NCI-H1694 (cell line): ENCODE results near the gene SYT11.
"Not testable (repeated sequence)": the region's sequence is repeated elsewhere in the genome, so short reads cannot be mapped to it uniquely, and the experiment has no call there.

Experiments used
- DNase-seq: peaks from one replicate; lab custom pipeline; 2025; lab: John Stamatoyannopoulos, UW

The SYT11 gene

GRCh38 chr1:155899683-155900082 lies 40.3 kb downstream of the SYT11 start:
- no peak for DNase-seq

GRCh38 chr1:155900161-155900560 lies 40.8 kb downstream of the SYT11 start:
- no peak for DNase-seq

- DNase-seq, result no peak
These were observed 44.9 kb downstream of the SYT11 start for GRCh38 chr1:155904261-155904660.

DNA sequence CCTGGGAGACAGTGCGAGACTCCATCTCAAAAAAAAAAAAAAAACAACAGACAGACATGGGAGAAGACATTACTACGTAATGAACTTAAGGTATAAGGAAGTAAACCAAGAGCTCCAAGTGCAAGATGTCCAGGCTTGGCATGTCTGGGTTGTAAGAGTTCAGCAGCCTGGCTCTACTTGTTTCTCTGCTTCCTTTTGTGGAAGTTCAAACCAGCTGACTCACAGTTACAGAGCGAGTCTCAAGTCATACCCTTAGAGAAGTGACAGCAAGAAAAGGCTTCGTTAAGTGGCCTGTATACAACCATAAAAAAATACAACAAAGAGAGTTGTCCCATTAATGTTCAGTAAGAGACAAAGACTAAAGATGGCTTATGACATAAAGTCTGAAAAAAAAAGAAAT lies 50.5 kb downstream of the SYT11 start:
- DNase-seq, result no peak

DNA sequence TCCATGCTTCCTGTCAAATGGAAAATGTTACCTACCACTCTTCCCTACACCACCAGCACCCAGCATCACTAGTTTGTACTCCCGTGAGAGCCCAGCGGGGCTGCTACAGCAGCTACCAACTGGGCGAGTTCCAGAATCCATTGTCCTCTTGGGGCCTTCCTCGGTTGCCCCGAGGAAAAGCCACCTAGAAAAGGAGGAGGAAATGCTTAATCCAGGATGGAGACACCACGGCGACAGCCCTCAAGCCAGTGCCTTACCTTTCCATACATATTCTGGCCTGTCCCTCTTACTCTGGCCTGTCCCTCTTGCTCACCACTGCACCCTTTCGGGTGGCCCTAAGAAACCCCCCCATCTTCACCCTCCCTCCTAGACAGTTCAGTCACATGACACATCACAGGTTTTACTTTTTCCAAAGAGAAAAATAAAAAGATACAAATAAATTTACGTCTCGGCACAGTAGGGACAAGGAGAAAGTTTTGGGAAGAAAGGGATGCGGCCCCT lies 51.3 kb downstream of the SYT11 start:
- DNase-seq, result no peak

- DNase-seq, result peak; percentile 79
These were observed 52.0 kb downstream of the SYT11 start, which contains the start of gene RIT1 for GRCh38 chr1:155911156-155912055. Gene RIT1, minus strand, starts transcription at chr1:155911349. Its CDS starts 588 bp downstream, at chr1:155910761.

DNA sequence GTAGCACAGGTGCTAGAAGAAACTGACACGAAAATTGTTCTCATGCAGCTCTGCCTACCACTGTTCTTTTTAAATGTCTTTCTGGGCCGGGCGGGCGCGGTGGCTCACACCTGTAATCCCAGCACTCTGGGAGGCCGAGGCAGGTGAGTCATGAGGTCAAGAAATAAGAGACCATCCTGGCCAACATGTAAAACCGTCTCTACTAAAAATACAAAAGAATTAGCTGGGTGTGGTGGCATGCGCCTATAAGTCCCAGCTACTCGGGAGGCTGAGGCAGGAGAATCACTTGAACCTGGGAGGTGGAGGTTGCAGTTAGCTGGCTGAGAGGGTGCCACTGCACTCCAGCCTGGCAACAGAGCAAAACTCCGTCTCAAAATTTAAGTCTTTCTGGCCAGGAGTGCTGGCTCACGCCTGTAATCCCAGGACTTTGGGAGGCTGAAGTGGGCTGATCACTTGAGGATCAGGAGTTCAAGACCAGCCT lies 52.7 kb downstream of the SYT11 start:
- no peak for DNase-seq

DNA sequence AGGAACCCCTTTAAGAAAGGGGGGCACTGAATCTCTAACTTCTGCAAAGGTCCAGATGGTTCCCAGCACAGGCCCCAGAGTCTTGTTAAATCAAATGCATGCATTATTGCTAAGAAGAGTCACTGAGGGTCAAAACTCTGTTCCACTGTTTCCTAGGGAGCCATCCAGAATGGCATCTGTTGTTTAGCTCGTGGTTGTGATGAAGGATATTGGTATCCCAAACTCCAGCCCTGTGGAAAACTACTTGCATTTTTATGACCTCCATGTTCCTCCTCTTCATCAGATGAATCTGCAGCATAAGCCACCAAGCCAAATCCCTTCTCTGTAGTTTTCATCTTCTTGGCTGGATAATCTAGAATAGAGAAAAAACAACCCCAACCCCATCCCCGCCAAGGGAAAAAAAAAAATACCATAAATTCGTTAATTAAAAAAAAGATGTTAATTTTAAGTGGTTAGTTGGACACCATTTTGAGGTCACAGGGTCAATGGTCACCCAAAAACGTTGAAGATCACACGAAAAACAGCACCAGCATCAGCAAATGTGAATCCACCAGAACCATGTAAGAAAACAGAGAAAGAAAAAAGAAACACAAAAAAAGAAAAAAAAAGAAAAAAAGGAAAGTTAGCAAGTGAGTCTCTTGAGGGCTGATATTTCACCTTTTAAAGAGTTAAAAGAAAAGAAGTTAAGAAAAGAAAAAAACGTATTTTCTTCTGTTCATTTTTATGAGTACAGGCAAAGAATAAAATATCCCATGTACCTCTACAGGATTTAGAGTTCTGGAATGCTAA lies 54.8 kb downstream of the SYT11 start:
- no peak for DNase-seq

- no peak for DNase-seq
These were observed 59.3 kb downstream of the SYT11 start for GRCh38 chr1:155918660-155919059.

DNA sequence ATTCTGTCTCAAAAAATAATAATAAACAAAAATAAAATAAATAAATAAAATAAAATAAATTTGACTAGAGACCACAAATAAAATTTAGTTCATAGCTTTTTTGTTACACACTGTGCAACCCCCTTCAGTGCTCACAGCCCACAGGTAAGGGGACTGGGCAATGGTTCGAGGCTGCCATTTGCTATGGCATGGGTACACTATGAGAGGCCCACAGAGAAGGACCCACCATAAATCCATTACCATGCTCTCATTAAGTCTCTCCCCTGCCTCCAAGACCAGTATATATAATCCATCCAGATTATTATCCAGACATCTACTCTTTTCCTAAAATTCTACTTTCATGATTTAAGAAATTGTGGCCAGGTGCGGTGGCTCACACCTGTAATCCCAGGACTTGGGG lies 60.4 kb downstream of the SYT11 start:
- DNase-seq, result no peak

DNA sequence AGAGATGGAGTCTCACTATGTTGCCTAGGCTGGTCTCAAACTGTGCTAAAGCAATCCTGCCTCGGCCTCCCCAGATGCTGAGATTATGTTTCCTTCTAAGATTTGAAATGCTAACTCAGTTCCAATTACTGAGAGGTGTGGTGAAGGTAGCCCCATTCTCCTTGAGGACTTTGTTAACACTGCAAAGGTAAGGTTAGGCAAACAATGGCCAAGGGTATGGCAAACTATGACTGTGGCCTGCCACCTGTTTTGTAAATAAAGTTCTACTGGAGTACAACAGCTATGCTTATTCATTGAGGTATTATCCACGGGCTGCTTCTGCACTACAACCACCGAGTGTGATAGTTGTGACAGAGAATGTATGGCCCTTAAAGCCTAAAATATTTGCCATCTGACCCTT lies 61.4 kb downstream of the SYT11 start:
- DNase-seq, result no peak

- no peak for DNase-seq
These were observed 66.1 kb downstream of the SYT11 start for GRCh38 chr1:155925506-155925905.

DNA sequence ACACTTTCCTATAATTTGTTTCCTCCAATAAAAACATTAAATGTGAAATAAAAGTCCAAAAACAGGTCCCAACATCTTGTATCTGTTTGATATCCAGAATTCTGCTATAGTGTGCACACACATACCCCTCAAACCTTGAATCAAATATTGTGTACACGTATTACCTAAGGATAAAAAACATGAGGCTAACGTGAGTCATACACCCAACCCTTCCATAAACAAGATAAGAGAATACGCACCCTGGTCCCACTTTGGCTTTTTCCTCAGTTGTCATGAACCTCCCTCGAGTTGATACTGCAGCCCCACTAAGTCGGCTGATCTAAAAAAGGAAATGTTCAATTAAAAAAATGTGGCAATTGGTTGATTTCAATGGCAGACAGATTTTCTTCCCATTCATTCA lies 69.7 kb downstream of the SYT11 start:
- DNase-seq, result no peak

DNA sequence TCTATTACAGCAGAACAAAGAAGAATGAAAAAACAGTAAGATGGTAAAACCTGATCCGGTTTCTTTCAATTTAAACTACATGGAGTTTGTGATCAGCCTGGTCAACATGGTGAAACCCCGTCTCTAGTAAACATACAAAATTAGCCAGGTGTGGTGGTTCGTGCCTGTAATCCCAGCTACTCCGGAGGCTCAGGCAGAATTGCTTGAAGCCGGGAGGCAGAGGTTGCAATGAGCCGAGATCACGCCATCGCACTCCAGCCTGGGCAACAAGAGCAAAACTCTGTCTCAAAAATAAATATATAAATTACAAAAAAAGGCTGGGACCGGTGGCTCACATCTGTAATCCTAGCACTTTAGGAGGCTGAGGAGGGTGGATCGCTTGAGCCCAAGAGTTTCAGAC lies 71.4 kb downstream of the SYT11 start:
- DNase-seq, result not testable (repeated sequence)

GRCh38 chr1:155931332-155932038 lies 72.1 kb downstream of the SYT11 start:
- no peak for DNase-seq

DNA sequence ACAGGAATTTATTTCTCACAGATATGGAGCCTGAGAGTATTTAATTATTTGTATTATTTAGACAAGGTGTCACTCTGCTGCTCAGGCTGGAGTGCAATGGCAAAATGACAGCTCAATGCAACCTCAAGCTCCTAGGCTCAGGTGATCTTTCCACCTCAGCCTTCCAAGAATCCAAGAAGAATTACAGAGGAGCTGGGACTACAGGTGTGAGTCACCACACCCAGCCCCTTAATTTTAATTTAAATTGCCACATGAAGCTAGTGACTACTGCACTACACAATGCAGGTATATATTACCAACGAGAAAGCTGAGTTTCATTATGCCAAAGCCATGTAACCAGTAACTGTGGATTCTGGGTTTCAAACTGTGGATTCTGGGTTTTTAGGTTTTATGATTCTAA lies 72.7 kb downstream of the SYT11 start:
- DNase-seq, result no peak

- DNase-seq, result no peak
These were observed 73.1 kb downstream of the SYT11 start for GRCh38 chr1:155932487-155932886.

DNA sequence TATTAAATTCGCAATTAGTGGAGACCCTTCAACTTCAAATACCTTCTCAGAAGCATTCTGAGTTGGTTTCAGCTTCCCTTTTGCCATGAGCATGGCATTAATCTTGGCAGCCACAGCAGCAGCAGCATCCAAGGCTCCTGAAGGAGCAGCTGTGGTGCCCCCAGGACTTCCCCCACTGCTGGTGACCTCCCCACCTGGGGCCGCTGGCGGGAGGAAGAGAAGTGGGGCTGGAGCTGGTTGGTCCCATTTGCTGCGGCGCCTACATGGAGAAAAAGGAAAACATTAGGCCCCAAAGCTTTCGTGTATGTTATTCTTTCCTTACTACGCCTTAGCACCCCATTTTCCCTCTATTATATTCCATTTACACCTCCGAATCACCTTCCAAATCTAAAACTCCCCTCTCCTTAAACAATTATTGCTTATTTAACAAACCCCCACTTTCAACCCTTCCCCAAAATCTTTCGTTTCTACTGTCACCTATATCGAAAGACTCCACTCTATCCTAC lies 74.3 kb downstream of the SYT11 start:
- no peak for DNase-seq

GRCh38 chr1:155934097-155934935 lies 74.9 kb downstream of the SYT11 start, which contains the start of gene KHDC4:
Gene KHDC4, minus strand, starts transcription at chr1:155934413. Its CDS starts 40 bp downstream, at chr1:155934373.
- peak; percentile 100 for DNase-seq
